T-helper 9 cell (primary cell): ENCODE results near the gene PDE9A.
"Not testable (repeated sequence)": the region's sequence is repeated elsewhere in the genome, so short reads cannot be mapped to it uniquely, and the experiment has no call there.

ENCODE experiments used
- DNase-seq: peaks from one replicate; pipeline ENCODE4 v3.0.0-alpha.2; 2020

PDE9A gene

DNA sequence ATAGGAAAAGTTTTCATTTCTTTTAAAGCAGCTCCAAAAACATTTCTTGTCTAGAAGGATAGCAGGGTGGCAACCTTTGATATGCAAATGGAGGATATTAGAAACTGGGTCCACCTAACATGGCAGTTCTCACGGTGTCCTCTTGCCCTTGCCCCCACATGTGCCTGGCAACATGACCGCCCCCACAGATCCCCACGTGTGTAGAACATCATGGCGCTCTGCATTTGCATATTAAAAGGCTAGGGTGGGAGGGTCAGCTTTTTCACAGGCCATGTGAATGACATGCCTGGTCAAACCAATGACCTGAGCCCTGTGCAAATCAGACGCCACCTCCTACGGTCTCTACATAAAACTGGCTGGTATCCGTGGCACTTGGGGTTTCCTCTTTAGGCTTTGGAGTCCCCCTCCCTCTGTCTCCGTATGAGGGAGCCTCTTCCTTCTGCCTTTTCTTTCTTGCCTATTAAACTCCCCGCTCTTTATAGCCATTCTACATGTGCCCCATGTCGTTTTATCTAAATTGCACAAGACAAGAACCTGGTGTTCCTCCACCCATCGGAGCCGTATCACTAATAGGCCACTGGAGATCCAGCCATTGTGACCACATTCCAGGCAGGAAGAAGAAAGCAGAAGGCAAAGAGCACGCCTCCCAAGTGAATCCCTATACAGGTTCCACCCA lies 154.7 kb downstream of the PDE9A start:
- no peak for DNase-seq

DNA sequence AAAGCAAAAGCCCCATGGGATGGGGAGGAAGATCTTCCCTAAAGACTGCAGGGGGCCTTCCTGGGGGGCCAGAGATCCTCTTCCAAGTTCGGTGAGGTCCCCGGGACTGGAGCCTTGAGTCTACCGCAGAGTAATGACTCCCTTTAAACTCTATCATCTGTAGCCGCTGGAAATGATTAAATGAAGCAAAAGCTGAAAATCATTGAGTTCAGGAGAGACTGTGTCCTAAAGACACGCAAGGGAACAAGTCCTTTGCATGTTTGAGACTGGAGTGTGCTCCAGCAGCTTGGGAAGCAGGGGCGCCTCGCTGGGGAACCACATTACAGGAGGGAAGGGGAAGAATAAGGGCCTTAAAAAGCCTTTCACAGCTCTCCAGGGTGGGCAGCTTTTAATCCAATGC lies 155.8 kb downstream of the PDE9A start:
- no peak for DNase-seq

DNA sequence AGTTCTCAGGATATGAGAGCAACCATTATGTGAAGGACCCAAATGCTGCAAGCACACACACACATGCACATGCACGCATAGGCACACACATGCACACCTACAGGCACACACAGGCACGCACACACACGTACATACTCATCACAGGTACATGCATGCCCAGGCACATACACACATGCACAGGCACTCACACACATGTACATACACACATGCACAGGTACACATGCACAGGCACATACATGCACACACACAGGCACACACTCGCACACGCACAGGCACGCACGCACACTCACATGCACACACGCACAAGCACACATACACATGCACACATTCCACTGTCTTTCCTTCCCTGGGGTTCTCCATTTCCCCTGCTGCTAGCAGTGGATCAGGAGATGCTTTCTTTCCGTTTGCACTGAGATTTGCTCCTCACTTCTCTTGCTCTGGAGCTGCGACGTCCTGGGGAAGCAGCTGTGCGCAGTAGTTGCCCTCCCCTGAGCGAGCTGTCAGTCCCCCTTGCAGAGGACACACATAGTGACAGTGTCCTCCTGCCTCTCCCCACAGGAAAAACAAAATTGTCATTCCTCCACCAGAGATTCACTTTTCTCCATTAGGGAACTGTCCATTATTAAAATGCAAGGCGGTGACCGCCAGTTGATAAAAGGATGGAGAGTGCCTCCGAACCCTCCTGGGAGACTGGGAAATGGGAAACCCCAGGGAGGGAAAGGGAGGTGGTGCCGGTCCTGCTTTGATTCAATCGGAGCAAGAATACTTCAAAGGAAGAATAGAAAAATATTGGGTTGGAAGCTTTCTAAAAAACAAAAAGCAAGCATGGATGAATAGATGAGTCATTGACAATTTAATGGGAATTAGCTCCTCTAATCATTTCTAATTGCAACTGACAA lies 156.4 kb downstream of the PDE9A start:
- DNase-seq: no peak

DNA sequence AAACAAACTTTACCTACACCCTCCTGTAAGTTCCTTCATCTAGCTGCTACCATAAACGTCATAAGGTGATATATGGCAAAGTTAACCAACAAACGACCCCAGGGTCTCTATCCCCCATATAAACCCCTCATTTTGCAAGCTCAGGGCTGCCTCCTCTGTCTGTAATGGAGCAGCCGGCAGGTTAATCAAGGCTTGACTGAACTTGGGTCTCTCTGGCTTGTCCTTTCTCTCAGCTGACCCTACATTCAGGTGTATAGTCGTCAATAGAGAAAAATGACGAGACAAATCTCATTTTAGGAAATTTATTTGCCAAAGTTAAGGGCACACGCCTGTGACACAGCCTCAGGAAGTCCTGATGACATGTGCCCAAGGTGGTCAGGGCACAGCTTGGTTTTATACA lies 158.5 kb downstream of the PDE9A start:
- DNase-seq: no peak

DNA sequence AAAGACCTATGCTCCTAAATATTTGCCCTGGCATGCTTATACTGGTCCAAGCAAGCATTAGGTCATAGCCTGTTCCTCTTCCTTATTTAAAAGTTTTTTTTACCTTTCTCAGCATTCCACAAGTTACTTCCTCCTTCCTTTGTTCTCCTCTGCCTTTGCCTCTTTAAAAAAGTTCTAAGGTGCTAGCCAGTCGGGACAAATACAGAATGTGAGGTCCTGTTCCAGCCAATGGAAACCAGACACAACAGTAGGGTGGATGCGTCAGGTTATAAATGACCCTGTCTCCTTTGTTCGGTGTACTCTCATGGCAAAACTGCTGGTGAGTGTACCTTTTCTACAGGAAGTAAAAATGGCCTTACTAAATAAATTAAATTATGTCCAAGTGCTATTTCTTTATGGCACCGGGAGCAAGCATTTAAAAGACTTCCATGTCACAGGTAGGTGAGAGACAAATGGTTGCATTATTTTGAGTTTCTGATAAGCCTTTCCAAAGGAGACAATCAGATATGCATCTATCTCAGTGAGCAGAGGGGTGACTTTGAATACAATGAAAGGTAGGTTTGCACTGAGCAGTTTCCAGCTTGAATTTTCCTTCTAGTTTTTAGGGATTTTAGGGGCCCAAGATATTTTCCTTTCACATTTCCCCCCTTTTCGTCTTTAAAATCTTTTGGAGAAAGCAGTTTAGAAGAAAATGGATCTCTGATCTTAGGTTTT lies 159.3 kb downstream of the PDE9A start:
- not testable (repeated sequence) for DNase-seq

DNA sequence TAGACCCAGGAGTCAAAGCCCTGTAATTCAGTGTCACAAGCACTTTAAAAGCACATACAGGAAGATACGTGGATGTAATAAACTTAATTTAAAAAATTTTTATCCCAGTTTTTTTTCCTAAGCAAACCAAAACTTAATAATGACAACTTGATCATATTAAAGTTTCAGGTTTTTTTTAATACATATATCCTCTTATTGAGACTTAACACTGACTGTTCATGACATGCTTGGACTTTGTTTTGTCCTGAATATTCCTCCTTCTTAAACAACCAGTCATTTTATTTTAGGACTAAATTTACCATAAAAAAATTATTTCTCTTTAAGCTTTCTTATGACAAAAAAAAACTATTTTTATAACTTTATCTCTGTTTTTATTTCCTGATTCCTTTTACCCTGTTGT lies 161.8 kb downstream of the PDE9A start:
- no peak for DNase-seq

DNA sequence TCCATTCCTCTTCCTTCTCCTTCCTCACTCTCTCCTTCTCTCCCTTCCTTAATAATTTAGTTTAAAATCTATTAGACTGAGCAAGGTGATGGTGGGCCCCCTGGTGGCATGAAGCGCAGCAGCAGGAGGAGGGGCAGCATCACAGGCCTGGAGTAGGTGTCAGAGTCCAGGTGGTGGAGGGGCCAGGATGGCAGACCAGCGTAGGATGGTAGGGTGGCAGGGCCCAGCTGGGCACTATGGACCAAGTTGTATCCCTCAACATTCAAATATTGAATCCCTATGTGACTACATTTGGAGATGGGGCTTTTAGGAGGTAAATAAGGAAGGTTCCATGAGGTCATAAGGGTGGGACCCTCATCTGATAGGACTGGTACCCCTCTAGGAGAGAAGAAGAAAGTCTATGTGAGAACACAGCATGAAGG lies 164.9 kb downstream of the PDE9A start:
- DNase-seq: peak; percentile 46

DNA sequence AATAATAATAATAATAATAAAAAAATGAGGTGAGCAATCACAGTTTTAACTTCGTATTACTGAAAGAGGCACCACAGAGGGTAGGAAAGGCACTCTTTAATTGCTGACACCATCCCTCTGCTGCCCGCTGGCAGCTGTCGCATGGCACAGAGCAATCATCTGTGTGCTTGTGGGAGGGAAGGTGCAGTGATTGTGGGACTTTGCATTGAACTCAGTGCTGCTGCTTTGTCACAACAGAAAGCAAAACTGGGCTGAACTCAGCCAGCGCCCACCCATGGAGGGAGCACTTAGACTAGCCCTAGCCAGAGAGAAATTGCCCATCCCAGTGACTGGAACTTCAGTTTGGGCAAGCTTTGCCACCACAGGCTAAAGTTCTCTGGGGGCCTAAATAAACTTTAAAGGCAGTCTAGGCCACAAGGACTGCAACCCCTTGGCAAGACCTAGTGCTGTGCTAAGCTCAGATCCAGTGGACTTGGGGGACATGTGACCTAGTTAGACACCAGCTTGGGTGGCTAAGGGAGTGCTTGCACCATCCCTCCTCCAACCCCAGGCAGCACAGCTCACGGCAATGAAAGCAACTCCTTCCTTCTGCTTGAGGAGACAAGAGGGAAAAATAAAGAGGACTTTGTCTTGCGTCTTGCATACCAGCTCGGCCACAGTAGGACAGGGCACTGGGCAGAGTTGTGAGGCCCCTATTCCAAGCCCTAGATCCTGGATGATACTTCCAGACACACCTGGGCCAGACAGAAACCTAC lies 166.6 kb downstream of the PDE9A start:
- DNase-seq: no peak

DNA sequence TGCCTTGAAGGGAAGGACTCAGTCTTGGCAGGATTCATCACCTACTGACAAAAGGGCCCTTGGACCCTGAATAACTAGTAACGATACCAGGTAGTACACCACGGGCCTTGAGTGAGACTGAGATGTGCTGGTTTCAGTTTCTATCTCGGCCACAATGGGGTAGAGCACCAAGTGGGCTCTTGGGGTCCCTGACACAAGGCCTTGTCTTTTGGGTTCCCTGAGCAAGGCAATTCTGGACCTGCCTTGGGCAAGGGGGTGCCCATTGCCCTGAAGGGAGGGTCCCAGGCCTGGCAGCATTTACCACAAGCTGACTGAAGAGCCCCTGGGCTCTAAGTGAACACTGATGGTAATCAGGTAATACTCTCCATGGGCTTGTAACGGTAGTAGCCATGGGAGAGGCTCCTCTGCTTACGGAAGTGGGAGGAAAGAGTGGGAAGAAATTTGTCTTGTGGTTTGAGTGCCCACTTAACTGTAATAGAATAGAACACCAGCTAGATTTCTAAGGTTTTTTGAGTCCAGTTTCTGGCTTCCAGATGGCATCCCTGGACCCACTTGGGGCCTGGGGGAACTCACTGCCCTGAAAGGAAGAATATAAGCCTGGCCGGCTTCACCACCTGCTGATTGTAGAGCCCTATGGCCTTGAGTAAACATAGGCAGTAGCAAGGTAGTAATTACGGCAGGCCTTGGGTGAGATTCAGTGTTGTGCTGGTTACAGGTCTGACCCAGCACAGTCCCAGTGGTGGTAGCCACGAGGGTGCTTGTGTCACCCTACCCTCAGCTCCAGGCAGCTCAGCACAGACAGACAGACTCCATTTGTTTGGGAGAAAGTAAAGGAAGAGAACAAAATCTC lies 167.4 kb downstream of the PDE9A start:
- DNase-seq: no peak
